Bronchus fibroblast of lung (primary cell): ENCODE results near the gene B3GNT9. TPM values are rescaled to one million over a fixed set of nuclear protein-coding genes. Genes with fewer than 3 reads are reported as not detected.

Experiments
- total RNA-seq: library from RNA; depleted of rRNA; stranded (reverse); fragments of >200 nt; gene quantifications from 2 replicates; pipeline ENCODE4 v1.2.3, GENCODE V29; 2015

Gene B3GNT9
- 24.1 and 25.1 TPM in 2 replicates for total RNA-seq

DNA sequence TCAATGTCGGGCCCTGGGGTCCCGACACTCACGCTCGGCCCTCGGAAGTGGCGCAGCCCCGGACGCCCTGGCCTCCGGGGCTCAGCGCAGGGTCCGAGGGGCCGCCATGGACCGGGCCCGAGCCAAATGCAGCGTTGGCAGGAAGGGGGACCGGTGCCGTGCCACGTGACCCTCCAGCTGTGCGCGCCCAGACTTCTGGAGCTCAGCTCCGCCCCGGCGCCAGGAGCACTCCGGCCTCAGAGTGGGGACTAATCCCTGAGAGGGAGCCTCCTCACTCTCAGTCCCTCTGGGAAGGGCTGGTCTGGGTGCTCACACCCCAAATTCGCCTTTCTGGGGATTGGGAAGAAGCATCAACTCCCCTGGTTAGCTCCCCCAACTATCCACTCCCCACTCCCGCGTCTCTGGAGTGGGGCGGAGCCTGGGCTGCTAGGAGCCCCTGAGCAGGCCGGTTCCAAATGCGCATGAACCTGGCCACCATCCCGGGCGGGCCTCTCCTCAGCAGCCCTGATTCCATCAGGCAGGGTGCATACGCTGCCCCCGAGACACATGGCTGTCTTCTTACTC lies at the start of gene B3GNT9:
Gene B3GNT9 (minus strand): TSS at position 166 of the 564 bp plus-strand sequence. CDS start 513 bp downstream, outside the sequence.

DNA sequence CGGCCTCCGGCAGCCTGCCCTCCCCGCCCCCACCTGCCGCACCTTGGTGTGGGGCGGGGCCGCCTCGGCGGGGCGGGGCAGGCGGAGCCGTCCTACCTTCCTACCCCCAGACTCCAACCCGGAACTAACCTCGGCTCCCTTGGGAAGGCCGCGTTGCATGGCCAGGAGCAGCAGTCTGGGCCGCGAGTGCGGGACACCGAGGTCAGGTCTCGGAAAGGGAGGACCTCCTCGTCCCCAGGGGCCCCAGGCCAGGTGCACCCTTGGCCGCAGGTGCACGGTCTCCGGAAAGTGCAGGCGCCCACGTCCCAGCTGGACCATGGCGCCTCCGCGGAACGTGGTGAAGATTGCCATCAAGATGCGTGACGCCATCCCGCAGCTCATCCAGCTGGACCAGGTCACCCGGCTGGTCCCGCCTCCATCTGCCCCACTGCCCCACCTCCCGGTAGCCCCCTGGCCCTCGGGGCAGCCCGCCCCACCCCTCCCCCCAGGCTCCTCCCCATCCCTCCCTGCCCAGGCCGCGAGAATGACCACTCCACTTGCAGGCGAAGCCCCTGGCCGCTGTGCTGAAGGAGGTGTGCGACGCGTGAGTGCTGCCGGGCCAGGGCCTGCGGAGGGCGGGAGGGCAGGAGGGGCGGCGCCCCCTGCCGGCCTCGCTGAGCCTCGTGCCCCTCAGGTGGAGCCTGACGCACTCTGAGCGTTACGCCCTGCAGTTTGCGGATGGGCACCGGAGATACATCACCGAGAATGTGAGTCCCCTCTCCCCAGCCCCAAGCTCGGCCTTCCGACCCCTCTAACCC lies 48.4 kb upstream of the B3GNT9 start, which contains the start of gene ELMO3:
Gene ELMO3 (plus strand): TSS at position 121 of the 797 bp plus-strand sequence. CDS start 196 bp downstream, at position 317.

DNA sequence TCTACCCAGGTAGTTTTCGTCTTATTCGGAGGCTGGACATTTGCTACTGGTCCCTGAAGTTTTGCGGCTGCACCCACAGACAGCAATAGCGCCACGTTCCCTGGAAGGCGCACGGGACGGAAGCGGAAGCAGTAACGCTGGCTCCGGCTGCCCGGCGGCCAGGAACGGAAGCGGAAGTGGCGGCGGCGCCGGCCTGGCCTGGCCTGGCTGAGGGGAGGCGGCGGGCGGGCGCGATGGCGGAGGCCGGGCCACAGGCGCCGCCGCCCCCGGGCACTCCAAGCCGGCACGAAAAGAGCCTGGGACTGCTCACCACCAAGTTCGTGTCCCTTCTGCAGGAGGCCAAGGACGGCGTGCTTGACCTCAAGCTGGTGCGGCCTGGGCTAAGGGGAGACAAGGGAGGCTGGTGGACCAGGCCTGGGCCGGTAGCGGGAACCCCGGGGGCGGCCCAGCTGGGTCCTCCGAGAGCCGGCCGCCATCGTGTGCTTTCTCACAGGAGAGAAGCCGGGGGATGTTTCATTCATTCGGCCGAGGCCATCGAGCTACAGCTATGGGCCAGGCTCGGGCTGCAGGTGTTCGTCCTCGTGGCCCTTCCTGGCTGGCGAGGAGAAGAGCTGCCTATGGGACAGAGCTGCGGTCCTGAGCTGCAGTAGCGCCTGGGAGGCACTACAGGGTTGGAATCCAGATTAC lies 41.3 kb upstream of the B3GNT9 start, which contains the start of gene E2F4:
Gene E2F4 (plus strand): TSS at position 161 of the 687 bp plus-strand sequence. CDS start 73 bp downstream, at position 234.

DNA sequence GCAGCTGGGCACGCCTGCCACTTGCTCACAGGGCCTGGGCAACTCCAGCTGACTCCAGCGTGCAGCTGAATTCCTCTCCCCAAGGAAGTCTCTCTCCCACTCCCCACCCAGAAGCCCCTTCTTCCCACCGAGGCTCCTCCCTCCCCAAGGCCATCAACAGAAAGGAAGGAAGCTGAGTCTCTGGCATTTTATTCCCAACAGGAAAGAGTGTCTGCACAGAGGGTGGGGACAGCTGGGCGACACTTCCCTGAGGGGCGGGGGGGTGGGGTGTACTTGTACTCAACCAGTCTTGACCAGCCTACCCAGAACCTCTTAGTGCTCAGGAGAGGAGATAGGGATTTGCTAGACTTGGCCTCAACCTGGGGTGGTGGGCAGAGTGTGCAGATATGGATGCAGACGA lies 39.2 kb upstream of the B3GNT9 start, which contains the start of gene EXOC3L1:
Gene EXOC3L1 (minus strand): TSS at position 96 of the 400 bp plus-strand sequence. CDS start 460 bp downstream, outside the sequence.

GRCh38 chr16:67183627-67184452 lies 33.0 kb upstream of the B3GNT9 start, which contains the start of gene MATCAP1:
Gene MATCAP1 (minus strand): TSS chr16:67183963. CDS start chr16:67180610, 3,353 bp downstream.

GRCh38 chr16:67170168-67170948 lies 19.6 kb upstream of the B3GNT9 start, which contains the start of gene NOL3:
Gene NOL3 (plus strand): TSS chr16:67170538.

DNA sequence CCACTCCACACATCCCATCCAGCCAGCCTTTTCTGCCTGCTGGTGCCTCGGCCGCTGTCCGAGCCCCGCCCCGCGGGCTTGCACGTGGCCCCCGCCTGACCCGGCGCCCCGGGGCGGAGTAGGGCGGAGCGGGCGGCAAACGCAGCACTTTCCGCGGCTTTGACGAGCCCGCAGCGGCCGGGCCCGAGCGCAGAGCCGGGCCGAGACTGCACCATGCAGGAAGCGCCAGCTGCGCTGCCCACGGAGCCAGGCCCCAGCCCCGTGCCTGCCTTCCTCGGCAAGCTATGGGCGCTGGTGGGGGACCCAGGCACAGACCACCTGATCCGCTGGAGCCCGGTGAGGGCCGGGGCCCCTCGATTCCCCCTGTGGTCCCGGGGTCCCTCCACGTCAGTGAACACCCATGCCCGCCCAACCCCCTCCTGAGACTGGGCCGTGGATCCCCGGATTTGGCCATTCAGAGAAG lies 13.8 kb upstream of the B3GNT9 start, which contains the start of gene HSF4:
Gene HSF4 (plus strand): TSS at position 147 of the 463 bp plus-strand sequence. CDS start 67 bp downstream, at position 214.

DNA sequence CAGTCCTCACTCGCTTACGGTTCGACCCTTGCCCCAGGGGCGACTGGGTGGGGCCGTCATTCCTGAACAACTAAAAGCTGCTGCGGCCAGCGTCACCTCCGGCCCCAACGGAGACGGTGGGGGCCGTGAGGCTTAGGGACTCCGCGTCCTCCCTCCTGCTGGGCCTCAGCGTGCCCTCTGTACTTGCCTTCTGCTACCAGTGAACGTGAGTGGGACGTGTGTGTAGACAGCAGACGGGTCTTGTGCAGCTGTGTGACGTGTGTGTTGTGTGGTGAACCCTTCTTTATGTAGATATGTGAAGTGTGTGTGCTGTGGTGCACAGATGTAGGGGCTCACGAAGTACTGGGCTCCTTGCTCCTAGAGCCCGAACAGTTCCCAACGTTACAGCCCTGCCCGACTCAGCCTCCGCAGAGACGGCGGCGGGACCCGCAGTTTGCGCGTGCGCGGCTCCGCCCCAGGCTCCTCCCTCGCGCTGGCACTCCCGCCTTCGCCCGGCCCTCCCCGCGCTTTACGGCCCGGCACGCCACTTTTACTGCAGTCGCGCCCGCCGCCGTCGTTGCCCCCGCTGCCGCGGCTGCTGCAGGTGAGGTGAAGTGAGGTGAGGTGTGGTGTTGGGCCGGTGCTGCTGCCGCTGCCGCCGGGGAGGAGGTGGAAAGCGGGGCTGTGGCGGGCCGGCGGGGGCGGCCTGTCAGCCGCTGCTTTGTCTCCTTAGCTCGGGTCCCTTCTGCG lies 41.2 kb downstream of the B3GNT9 start, which contains the start of gene PHAF1:
Gene PHAF1 (plus strand): TSS at position 535 of the 729 bp plus-strand sequence. CDS start 235 bp downstream, outside the sequence.

Other genes starting within 250 kb of the B3GNT9 start
- not detected in 2 replicates for gene CDH16, start 232.1 kb downstream of the B3GNT9 start, total RNA-seq
- 5.4 and 7.6 TPM in 2 replicates for gene RRAD, start 225.5 kb downstream of the B3GNT9 start, total RNA-seq
- gene CIAO2B, start 216.6 kb downstream of the B3GNT9 start, total RNA-seq: 180 and 183 TPM in 2 replicates
- 22.0 and 24.7 TPM in 2 replicates for gene CES2, start 215.5 kb downstream of the B3GNT9 start, total RNA-seq
- gene CES3, start 189.7 kb downstream of the B3GNT9 start, total RNA-seq: 0.15 and 0.17 TPM in 2 replicates
- 0.34 and 0.45 TPM in 2 replicates for gene CES4A, start 162.4 kb downstream of the B3GNT9 start, total RNA-seq
- gene CBFB, start 121.8 kb downstream of the B3GNT9 start, total RNA-seq: 35.4 and 45.1 TPM in 2 replicates
- 9.8 and 13.7 TPM in 2 replicates for gene PHAF1, start 41.1 kb downstream of the B3GNT9 start, total RNA-seq
- 13.5 and 15.1 TPM in 2 replicates for gene TRADD, start 8.9 kb upstream of the B3GNT9 start, total RNA-seq
- 9.6 and 10.1 TPM in 2 replicates for gene FBXL8, start 9.0 kb upstream of the B3GNT9 start, total RNA-seq
- 1.3 and 2.4 TPM in 2 replicates for gene HSF4, start 13.7 kb upstream of the B3GNT9 start, total RNA-seq
- 13.1 and 14.5 TPM in 2 replicates for gene NOL3, start 19.5 kb upstream of the B3GNT9 start, total RNA-seq
- gene MATCAP1, start 33.0 kb upstream of the B3GNT9 start, total RNA-seq: 8.4 and 9.1 TPM in 2 replicates
- not detected in 2 replicates for gene EXOC3L1, start 39.1 kb upstream of the B3GNT9 start, total RNA-seq
- 84.7 and 90.4 TPM in 2 replicates for gene E2F4, start 41.2 kb upstream of the B3GNT9 start, total RNA-seq
- 0.59 and 0.84 TPM in 2 replicates for gene ELMO3, start 48.1 kb upstream of the B3GNT9 start, total RNA-seq
- gene TMEM208, start 76.1 kb upstream of the B3GNT9 start, total RNA-seq: 56.8 and 61.5 TPM in 2 replicates
- gene FHOD1, start 96.5 kb upstream of the B3GNT9 start, total RNA-seq: 21.7 and 23.0 TPM in 2 replicates
- 0.89 and 1.3 TPM in 2 replicates for gene SLC9A5, start 98.0 kb upstream of the B3GNT9 start, total RNA-seq
- gene PLEKHG4, start 128.5 kb upstream of the B3GNT9 start, total RNA-seq: 20.4 and 26.4 TPM in 2 replicates
- not detected in 2 replicates for gene KCTD19, start 175.7 kb upstream of the B3GNT9 start, total RNA-seq
- under 0.01 TPM in 1 of 2 replicates, not detected in the other for gene LRRC36, start 175.8 kb upstream of the B3GNT9 start, total RNA-seq
- 0.15 and 0.34 TPM in 2 replicates for gene TPPP3, start 242.5 kb upstream of the B3GNT9 start, total RNA-seq